Measurements from ENCODE around the gene L3MBTL1.

DNA sequence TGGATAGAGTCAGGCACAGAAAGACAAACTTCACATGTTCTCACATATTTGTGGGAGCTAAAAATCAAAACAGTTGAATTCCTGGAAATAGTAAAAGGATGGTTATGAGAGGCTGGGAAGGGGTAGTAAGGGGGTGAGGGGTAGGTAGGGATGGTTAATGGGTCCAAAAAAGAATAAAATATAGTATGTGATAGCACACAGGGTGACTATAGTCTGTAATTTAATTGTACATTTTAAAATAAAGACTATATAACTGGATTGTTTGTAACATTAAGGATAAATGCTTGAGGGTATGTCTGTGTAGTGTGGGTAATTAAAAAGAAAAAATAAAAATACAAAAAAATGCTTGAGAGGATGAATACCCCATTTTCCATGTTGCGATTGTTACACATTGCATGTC, 39.9 kb upstream of the L3MBTL1 start:
- TF ChIP-seq, protein P1, sequence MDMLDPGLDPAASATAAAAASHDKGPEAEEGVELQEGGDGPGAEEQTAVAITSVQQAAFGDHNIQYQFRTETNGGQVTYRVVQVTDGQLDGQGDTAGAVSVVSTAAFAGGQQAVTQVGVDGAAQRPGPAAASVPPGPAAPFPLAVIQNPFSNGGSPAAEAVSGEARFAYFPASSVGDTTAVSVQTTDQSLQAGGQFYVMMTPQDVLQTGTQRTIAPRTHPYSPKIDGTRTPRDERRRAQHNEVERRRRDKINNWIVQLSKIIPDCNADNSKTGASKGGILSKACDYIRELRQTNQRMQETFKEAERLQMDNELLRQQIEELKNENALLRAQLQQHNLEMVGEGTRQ (IDR thresholded peaks at IDR 0.05; ENCODE audit: low read depth, low read length): no peak
- TF ChIP-seq, protein P2, sequence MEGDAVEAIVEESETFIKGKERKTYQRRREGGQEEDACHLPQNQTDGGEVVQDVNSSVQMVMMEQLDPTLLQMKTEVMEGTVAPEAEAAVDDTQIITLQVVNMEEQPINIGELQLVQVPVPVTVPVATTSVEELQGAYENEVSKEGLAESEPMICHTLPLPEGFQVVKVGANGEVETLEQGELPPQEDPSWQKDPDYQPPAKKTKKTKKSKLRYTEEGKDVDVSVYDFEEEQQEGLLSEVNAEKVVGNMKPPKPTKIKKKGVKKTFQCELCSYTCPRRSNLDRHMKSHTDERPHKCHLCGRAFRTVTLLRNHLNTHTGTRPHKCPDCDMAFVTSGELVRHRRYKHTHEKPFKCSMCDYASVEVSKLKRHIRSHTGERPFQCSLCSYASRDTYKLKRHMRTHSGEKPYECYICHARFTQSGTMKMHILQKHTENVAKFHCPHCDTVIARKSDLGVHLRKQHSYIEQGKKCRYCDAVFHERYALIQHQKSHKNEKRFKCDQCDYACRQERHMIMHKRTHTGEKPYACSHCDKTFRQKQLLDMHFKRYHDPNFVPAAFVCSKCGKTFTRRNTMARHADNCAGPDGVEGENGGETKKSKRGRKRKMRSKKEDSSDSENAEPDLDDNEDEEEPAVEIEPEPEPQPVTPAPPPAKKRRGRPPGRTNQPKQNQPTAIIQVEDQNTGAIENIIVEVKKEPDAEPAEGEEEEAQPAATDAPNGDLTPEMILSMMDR (conservative IDR thresholded peaks at IDR 0.05; ENCODE audit: low read depth, low read length): no peak
- TF ChIP-seq POLR2A (IDR thresholded peaks at IDR 0.05; ENCODE audit: low read depth, low read length) (no peak), BHLHE40 (IDR thresholded peaks at IDR 0.05; ENCODE audit: low read depth, low read length) (no peak), SMC3 (IDR thresholded peaks at IDR 0.05; ENCODE audit: low read depth, low read length) (no peak), MXI1 (IDR thresholded peaks at IDR 0.05; ENCODE audit: borderline replicate concordance, low read depth, low read length) (no peak), CEBPB (IDR thresholded peaks at IDR 0.05; ENCODE audit: low read depth, low read length) (no peak), RFX5 (IDR thresholded peaks at IDR 0.05; ENCODE audit: low read depth, low read length) (no peak), RCOR1 (IDR thresholded peaks at IDR 0.05; ENCODE audit: insufficient replicate concordance, low read length) (no peak), NFE2L2 (IDR thresholded peaks at IDR 0.05; ENCODE audit: low read depth, low read length) (no peak), MAFK (IDR thresholded peaks at IDR 0.05; ENCODE audit: low read depth, low read length) (no peak)

Measured in IMR-90 (cell line).